GM19452 (cell line): ENCODE measurements around the gene TSPAN18.

ENCODE experiments used
- ATAC-seq: cut with Tn5 transposase; IDR thresholded peaks from one replicate; pipeline ENCODE4 v1.9.1; 2021; ENCODE audit not compliant: unreplicated experiment

TSPAN18 gene

DNA sequence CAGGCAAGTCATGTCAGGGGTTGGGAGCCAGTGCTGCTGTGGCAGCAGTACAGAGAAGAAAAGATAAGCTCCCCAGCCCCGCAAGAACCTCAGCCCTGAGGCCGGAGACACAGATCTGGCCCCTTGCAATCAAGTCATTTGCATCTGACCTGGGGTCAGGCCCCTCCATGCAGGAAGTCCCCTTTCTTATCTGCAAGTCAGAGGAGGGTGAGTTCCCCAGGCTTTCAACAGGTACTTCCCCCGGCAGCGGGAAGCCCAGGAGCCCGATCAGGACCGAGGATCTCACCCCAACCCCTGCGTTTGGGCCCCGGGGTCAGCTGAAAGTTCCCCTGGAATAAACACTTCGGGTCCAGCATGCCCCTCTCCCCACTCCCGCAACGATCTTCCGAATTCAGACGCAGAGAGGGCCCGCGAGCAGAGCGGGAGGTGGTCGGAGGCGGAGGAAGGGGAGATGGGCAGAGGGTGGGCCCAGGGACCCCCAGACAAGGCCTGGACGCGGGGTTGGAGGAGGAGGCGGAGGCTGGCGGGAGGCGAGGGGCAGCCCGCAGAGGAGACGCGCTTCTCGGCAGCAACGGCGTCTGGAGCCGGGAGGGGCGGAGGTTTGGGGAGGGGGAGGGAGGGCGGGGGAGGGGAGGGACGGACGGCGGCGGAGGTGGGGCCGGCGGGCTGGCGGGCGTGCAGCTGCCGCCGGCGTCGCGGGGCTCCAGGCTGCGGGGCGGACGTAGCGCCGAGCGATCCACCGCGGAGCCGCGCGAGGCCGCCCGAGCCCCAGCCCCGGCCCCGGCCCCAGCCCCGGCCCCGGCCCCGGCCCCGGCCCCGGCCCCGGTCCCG is at the start of gene TSPAN18:
TSS of gene TSPAN18 (plus strand) at position 680 of the 831 bp plus-strand sequence. CDS start 179,455 bp downstream, outside the sequence.
- peak; percentile 74 for ATAC-seq

DNA sequence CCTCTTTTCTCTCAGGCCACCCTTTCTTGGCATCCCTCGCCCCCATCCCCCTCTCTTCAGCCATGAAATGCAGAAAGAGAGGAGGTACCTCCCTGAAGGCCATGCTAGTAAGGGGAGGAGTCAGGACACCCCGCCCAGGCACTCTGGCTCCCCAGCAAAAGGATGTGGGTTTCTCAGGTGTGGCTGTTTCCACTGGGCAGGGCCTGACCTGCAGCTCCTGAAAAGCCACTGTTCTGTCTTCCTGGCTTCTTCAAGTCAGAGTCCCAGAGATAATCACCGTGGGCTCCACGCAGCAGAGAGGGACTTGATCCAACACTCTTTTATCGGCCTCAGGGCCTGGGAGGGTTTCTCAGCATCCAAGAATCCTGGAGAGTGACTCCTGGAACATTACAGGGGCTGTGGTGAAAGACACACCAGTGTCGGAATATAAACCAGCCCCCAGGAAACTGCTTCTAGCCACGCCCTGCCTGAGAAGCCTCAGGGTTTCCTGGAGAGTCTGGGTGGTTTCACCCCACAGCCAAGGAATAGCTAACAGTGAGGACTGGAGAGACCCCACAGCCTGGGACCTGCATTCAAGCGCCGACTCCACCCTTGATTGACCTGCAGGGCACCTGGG is 45.7 kb upstream of the TSPAN18 start:
- ATAC-seq = no peak

GRCh38 chr11:44681698-44682097 is 45.1 kb upstream of the TSPAN18 start:
- ATAC-seq = no peak

DNA sequence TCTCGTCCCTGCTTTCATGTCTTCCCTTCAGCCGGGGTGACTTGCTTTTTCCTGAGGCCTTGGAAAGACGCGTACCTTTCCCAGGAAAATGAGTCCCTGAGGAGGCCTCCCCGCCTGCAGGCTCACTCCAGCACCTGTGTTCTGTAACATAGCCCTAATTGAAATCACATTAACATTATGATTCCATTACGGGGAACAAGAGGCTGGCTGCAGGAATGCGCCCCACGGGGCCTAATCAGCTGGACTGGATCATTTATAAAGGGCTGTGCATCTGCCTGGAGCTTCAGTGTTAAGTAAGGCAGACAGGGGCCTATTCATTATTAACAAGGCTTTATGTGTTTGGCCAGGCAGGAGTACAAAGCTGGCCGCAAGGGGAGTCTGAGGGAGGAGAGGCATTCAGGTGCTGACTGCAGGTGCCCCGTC is 41.9 kb upstream of the TSPAN18 start:
- no peak for ATAC-seq

DNA sequence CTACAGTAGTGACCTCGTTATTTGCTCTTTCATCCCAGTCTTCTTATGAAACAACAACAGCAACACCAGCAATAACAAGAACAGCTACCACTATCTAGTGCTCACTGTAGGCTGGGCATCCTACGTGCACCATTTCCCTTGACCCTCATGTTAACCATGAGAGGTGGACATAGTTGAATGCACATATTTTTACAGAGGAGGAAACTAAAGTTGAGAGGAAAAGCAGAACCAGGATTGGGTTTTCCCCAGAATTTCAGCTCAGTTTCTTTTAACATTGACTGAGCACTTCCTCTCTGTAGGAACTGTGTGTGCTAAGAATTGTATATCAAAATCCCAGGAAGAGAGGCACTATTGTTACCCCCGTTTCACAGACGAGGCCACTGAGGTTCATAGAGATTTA is 39.4 kb upstream of the TSPAN18 start:
- no peak for ATAC-seq

DNA sequence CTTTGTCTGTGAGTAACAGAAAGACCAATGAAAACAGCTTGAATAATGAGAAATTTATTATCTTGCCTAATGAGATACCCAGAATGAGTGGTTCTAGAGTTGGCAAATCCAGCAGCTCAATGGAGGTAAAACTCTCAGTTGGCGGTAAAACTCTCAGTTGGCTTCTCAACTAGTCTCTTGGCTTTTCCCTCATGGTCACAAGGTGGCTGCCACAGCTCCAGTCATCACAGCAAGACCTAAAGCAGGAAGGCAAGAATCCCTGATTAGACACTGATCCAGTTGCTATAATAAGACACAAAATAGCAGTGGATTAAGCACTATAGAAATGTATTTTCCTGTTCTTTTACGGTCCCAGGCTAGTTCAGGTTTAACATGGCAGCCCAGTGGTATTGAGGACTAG is 37.5 kb upstream of the TSPAN18 start:
- ATAC-seq = no peak

DNA sequence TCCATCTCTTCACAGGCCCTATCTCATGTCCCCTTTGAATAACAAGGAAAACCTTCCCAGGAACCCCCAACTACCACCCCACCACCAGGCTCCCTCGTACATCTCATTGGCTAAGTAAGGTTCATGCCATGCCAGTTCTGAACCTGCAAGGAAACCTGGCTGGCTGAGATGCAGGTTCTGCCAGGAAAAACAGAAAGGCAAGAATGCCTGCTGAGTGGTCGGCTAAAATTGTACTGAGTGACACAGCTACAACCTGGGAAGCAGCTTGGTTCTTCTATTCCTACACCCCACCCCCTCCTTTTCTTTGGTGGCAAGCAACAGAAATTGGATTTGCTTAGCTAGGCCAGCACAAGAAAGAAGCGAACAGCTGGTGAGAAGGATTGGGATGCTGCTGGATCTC is 36.1 kb upstream of the TSPAN18 start:
- ATAC-seq = no peak

DNA sequence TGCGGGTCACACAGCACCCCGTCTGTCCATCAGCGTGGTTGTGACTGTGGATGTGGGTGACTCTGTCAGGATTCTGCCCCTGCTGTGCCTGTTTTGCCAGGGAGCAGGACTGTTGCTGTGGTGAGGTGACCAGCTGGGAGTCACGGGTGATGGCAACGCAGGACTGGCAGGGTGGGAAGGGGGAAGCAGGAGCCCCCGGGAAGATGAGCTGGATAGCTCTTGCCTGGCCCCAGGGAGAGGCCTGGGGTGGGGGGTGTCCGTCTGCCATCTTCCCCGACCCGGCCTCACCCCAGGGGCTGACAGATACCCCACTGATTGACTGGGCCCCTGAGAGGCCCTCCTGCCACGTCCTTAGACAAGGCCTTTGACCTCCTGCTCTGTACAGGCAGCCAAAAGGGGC is 34.3 kb upstream of the TSPAN18 start:
- no peak for ATAC-seq

GRCh38 chr11:44693654-44694119 is 33.1 kb upstream of the TSPAN18 start:
- no peak for ATAC-seq

- no peak for ATAC-seq
These were observed 32.3 kb upstream of the TSPAN18 start for GRCh38 chr11:44694443-44694842.

- no peak for ATAC-seq
These were observed 31.5 kb upstream of the TSPAN18 start for GRCh38 chr11:44695169-44695833.

GRCh38 chr11:44698252-44698912 is 28.4 kb upstream of the TSPAN18 start:
- ATAC-seq = no peak

DNA sequence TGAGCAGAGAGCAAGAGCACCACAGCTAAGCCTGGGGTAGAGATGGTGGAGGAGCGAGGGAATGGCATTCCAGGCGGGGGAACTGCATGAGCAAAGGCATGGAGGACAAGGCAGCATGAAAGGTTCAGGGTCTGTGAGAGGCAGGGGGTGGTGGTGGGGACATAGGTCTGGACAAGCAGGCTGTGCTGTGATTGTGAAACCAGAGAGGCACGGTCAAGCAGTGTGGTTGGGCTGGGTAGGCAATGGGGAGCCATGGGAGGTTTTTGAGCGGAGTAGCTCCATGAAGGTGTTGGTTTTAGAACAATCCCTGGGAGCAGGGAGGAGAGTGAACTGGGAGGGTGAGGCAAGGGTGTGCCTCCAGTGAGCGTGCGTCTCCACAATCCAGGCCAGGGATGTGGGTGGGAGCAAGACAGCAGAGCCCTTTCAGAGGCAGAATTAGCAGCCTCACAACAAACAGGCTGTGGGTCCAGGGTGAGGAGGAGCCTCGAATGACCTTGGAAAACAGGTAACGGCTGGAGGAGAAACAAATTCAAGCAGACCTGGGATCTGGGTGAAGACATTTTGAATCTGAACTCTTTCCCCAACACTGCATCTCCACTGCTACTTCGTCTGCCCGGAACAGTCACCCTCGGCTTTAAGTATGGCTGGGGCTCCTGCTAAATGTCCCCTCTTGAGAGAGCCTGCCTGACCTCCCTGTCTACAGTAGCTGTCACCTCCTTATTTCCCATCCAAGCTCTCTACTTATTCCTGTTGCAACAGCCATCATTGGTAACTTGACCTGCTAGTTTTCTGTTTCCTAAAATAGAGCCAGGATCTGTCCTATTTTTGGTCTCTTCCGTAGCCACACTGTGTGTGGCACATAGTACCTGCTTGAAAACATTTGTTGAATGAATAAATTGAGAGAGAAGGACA is 27.0 kb upstream of the TSPAN18 start:
- ATAC-seq = no peak

GRCh38 chr11:44701276-44701675 is 25.5 kb upstream of the TSPAN18 start:
- ATAC-seq = no peak

- no peak for ATAC-seq
These were observed 23.9 kb upstream of the TSPAN18 start for GRCh38 chr11:44702889-44703288.

DNA sequence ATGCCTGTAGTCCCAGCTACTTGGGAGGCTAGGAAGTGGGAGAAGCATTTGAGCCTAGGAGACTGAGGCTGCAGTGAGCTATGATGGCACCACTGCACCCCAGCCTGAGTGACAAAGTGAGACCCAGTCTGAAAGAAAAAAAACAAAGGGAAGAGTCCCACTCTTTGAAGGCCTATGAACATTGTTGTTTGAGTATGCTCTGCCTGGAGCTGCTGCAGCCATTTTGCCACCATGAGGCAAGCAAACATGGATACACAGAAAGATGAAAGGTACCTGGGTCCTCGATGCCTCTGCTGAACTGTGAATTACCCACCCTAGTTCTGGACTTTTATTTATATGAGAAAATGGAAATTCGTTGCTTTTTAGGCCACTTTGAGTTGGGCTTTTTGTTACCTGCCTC is 19.7 kb upstream of the TSPAN18 start:
- no peak for ATAC-seq

DNA sequence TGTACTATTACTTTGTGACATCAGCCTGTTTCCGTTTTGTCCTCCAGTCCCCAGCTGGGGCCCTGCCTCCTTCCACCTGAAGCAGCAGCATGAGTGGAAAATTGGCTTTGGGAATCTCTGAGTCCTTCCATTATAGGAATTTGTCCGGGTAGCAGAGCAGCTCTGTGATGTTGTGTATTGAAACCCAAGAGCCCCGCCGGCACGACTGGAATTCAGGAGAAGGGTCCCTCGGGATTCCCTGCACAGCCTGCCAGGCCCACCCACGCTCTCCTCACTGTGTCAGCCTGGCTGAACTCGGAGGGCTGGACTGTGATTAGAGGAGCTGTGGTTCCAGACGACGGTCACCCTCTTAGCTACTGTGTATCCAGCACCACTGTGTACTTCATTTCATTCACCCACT is 18.8 kb upstream of the TSPAN18 start:
- ATAC-seq = no peak

DNA sequence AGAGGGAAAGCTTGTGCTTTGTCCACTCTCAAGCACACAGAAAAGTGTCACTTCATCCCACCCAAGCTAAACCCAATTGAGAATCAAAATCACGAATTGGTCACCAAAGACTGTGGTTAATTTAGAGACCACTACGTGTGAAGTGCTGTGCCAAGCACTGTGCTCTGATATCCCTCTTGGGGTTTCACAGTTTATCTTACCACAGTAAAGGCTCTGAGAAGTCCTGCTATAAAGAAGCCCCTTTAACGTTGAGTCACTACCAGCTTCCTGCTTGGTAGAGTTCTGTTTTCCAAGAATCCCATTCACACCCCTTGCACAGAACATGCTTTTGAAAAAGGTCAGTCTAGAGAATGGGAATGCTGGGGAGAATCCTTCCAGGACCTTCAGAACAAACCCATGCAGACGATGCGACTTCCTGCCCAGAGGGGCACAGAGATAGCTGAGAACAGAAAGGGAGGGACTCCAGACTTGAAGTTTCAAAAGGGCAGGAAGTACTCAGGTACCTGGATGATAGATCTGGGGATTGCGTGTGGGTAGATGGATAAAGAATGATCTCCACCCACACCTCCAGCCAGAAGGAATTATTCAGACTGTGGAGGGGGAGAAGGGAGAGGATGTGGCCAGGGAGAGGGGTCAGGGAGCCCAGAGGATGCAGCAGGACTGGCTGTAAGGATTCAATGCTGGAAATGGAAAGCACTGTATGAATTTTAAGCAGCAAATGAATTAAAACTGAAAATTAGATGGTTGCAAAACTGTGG is 18.1 kb upstream of the TSPAN18 start:
- no peak for ATAC-seq

DNA sequence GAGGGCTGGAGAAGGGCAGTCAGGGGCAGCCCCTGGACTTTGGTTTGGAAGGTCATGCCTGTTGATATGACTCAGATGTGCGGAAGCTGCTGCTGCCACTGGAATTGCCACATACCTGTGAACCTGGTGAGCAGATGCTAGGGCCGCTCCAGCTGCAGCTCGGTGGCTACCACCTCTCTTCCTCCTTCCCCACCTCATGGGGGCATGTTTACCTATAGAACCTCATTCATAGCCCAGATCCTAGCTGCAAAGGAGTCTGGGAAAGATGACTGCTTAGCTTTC is 17.5 kb upstream of the TSPAN18 start:
- ATAC-seq = no peak

DNA sequence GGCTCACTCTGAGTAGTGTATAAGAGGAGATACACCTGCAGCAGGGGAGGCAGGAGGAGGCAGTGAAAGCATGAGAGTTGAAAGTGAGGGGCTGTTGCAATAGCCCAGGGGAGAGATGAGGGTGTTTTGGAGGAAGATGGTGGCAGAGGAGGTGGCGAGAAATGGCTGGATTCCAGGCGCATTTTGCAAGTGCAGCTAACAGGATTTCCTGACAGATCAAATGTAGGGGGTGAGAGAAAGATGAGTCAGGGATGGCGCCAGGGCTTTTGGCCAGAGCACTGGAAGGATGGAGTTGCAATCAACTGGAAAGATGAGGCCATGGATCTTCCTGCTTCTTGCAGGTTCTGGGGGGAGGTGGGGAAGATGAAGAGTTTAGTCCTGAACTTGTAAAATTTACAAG is 16.8 kb upstream of the TSPAN18 start:
- ATAC-seq = no peak
